ENCODE results near the gene RAB35. TPM values are rescaled to one million over a fixed set of nuclear protein-coding genes. Genes with fewer than 3 reads are reported as not detected.

The RAB35 gene
- total RNA-seq, 1 donor: 25.0 TPM

DNA sequence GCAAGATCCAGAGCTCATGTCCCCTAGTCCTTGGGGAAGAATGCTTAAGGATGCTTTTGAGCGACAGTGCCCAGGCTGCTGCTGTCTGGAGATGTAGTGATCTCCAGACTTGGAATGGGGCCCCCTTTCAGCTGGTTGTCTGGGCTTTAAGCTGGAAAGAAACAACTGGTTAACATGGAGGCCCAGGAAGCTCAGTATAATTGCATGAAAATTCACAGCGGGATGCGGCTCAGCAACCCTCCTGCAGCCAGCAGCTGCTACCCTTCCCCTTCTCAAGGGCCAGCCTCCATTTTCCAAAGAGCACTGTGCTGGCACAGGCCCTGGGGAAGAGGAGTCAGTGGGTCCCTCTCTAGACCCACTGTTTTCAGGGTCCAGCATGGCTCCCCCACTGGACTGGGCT, 26.3 kb downstream of the RAB35 start:
- no peak overlapping the region for H3K4me3 ChIP-seq (ENCODE audit: insufficient read depth, low read length)
- H3K4me1 ChIP-seq (ENCODE audit: insufficient read depth, low read length): peaks cover 10% of the 10 kb centered on the region
- TF ChIP-seq, protein P1, sequence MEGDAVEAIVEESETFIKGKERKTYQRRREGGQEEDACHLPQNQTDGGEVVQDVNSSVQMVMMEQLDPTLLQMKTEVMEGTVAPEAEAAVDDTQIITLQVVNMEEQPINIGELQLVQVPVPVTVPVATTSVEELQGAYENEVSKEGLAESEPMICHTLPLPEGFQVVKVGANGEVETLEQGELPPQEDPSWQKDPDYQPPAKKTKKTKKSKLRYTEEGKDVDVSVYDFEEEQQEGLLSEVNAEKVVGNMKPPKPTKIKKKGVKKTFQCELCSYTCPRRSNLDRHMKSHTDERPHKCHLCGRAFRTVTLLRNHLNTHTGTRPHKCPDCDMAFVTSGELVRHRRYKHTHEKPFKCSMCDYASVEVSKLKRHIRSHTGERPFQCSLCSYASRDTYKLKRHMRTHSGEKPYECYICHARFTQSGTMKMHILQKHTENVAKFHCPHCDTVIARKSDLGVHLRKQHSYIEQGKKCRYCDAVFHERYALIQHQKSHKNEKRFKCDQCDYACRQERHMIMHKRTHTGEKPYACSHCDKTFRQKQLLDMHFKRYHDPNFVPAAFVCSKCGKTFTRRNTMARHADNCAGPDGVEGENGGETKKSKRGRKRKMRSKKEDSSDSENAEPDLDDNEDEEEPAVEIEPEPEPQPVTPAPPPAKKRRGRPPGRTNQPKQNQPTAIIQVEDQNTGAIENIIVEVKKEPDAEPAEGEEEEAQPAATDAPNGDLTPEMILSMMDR (IDR thresholded peaks at IDR 0.05; ENCODE audit: extremely low read depth, low read depth, low read length): no peak
- H3K79me2 ChIP-seq (ENCODE audit: insufficient read depth, low read length): no peaks in the 10 kb centered on the region
- peaks cover 7% of the 10 kb centered on the region for H3K36me3 ChIP-seq (ENCODE audit: insufficient read depth, low read length)
- no peak overlapping the region for H3K4me2 ChIP-seq (ENCODE audit: insufficient read depth, low read length)
- no peaks in the 10 kb centered on the region for H3K27me3 ChIP-seq (ENCODE audit: insufficient read depth, low read length)
- H2AFZ ChIP-seq (ENCODE audit: low read length): no peak overlapping the region
- no peak overlapping the region for H3K27ac ChIP-seq (ENCODE audit: low read depth, low read length)
- no peaks in the 10 kb centered on the region for H3K9me3 ChIP-seq (ENCODE audit: low read depth, low read length)
- DNase-seq (ENCODE audit: insufficient read length, low spot score, missing footprints): no peak
- peaks cover 9% of the 10 kb centered on the region for H4K20me1 ChIP-seq (ENCODE audit: insufficient read depth, low read length)

DNA sequence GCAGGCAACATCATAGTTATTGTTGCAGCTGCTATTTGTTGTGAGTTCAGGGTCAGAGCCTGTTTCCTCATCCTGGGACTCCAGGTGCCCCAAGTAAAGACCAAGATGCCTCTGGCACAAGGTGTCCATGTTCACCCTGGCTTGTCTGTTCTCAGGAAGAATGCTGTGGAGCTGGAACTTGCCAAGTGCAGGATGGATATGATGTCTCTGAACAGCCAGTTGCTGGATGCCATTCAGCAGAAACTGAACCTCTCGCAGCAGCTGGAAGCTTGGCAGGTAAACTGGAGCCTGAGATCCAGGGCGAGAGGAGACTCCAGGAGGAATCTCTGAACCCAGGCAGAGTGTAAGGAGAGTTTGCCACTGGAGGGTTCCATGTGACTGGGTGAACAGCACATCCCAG, 26.8 kb downstream of the RAB35 start:
- TF ChIP-seq, protein P1 (IDR thresholded peaks at IDR 0.05; ENCODE audit: extremely low read depth, low read depth, low read length): no peak
- no peak for DNase-seq (ENCODE audit: insufficient read length, low spot score, missing footprints)

DNA sequence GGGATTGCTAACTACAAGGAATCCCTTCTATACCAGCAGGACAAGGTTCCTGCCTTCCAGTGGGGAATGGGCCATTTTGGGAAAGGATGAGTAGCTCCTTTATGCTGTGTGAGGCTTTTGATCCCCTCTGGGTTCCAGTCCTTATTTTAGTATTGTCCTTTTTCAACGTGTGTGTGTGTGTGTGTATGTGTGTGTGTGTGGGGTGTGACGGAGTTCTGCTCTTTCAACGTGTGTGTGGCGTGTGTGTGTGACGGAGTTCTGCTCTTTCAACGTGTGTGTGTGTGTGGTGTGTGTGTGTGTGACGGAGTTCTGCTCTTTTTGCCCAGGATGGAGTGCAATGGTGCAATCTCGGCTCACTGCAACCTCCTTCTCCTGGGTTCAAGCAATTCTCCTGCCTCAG, 27.4 kb downstream of the RAB35 start:
- Histone ChIP-seq H3K4me3 (ENCODE audit: insufficient read depth, low read length) (no peak overlapping the region), H2AFZ (ENCODE audit: low read length) (no peak overlapping the region), H3K4me2 (ENCODE audit: insufficient read depth, low read length) (no peak overlapping the region), H3K36me3 (ENCODE audit: insufficient read depth, low read length) (no peaks in the 10 kb centered on the region), H3K27ac (ENCODE audit: low read depth, low read length) (no peak overlapping the region), H3K4me1 (ENCODE audit: insufficient read depth, low read length) (peaks cover 10% of the 10 kb centered on the region), H3K79me2 (ENCODE audit: insufficient read depth, low read length) (no peaks in the 10 kb centered on the region), H3K9me3 (ENCODE audit: low read depth, low read length) (no peaks in the 10 kb centered on the region), H3K27me3 (ENCODE audit: insufficient read depth, low read length) (no peaks in the 10 kb centered on the region), H4K20me1 (ENCODE audit: insufficient read depth, low read length) (peaks cover 4% of the 10 kb centered on the region)
- DNase-seq (ENCODE audit: insufficient read length, low spot score, missing footprints): no peak
- TF ChIP-seq, protein P1 (IDR thresholded peaks at IDR 0.05; ENCODE audit: extremely low read depth, low read depth, low read length): no peak

More for the DNA sequence above, 26.8 kb downstream of the RAB35 start:
- H4K20me1 ChIP-seq (ENCODE audit: insufficient read depth, low read length): peaks cover 9% of the 10 kb centered on the region
- H3K4me2 ChIP-seq (ENCODE audit: insufficient read depth, low read length): no peak overlapping the region
- H3K36me3 ChIP-seq (ENCODE audit: insufficient read depth, low read length): peaks cover 4% of the 10 kb centered on the region
- H3K27me3 ChIP-seq (ENCODE audit: insufficient read depth, low read length): no peaks in the 10 kb centered on the region
- H3K9me3 ChIP-seq (ENCODE audit: low read depth, low read length): no peaks in the 10 kb centered on the region
- no peak overlapping the region for H2AFZ ChIP-seq (ENCODE audit: low read length)
- H3K79me2 ChIP-seq (ENCODE audit: insufficient read depth, low read length): no peaks in the 10 kb centered on the region
- no peak overlapping the region for H3K4me3 ChIP-seq (ENCODE audit: insufficient read depth, low read length)
- H3K4me1 ChIP-seq (ENCODE audit: insufficient read depth, low read length): peaks cover 10% of the 10 kb centered on the region
- H3K27ac ChIP-seq (ENCODE audit: low read depth, low read length): no peak overlapping the region

DNA sequence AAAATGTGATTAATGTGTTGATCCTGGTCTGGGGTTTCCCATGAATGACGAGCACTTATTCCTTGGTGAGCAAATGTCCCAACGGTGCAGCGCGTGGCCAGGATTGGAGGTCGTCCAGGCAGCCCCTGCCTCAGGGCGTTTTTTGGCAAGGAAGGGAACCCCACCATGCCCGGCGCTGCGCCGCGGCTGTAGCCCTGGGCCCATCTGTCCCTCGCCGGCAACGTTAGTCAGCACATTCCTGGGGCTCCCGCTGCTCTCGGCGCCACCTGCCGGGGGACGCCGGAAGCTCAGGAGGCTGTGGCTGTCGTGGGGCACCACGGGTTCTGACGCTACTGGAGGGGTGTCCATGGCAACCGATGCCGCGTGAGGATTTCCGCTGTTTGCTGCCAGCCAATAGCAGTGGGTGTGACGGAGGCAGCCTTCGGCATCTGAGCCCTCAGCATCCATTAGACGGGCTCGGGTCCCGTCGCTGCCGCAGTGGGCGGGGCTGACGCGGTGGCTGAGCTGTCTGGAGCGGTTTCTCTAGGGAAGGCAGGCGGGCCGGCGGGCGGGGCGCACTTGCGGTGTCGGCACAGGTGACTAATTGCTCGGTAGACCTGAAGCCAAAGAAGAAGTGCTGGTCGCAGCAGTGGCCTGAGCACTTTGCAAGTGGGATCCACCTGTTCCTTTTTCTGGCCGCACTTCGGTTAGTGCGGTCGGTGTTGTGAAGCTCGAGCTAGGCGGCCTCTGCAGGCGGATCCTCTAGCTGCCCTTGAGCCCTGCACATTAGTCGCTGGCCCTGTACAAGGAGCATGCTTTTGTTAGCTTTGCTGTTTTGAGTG, 29.5 kb downstream of the RAB35 start:
- H3K36me3 ChIP-seq (ENCODE audit: insufficient read depth, low read length): no peaks in the 10 kb centered on the region
- H3K4me3 ChIP-seq (ENCODE audit: insufficient read depth, low read length): peak overlapping the region; percentile 74
- H3K4me1 ChIP-seq (ENCODE audit: insufficient read depth, low read length): peaks cover 10% of the 10 kb centered on the region
- peaks cover 4% of the 10 kb centered on the region for H4K20me1 ChIP-seq (ENCODE audit: insufficient read depth, low read length)
- H3K79me2 ChIP-seq (ENCODE audit: insufficient read depth, low read length): no peaks in the 10 kb centered on the region
- TF ChIP-seq, protein P1 (IDR thresholded peaks at IDR 0.05; ENCODE audit: extremely low read depth, low read depth, low read length): peak; percentile 97
- H3K27ac ChIP-seq (ENCODE audit: low read depth, low read length): peak overlapping the region; percentile 82
- peak overlapping the region; percentile 93 for H3K4me2 ChIP-seq (ENCODE audit: insufficient read depth, low read length)
- H3K27me3 ChIP-seq (ENCODE audit: insufficient read depth, low read length): no peaks in the 10 kb centered on the region
- no peaks in the 10 kb centered on the region for H3K9me3 ChIP-seq (ENCODE audit: low read depth, low read length)
- peak; percentile 100 for DNase-seq (ENCODE audit: insufficient read length, low spot score, missing footprints)
- H2AFZ ChIP-seq (ENCODE audit: low read length): peak overlapping the region; percentile 91
